ENCODE data around the gene ERICH6.

The ERICH6 gene

GRCh38 chr3:150736903-150737832 lies 33.4 kb upstream of the ERICH6 start:
- DNase-seq: no peak

- DNase-seq: no peak
Measured at GRCh38 chr3:150736316-150736719, 32.6 kb upstream of the ERICH6 start.

GRCh38 chr3:150734795-150735119 lies 31.0 kb upstream of the ERICH6 start:
- DNase-seq: no peak

GRCh38 chr3:150733936-150734794 lies 30.4 kb upstream of the ERICH6 start:
- DNase-seq: no peak

GRCh38 chr3:150733373-150733935 lies 29.7 kb upstream of the ERICH6 start:
- no peak for DNase-seq

GRCh38 chr3:150729682-150730360 lies 26.1 kb upstream of the ERICH6 start:
- DNase-seq: no peak

- DNase-seq: no peak
Measured at GRCh38 chr3:150727653-150728502, 24.2 kb upstream of the ERICH6 start.

- no peak for DNase-seq
Measured at GRCh38 chr3:150725548-150725947, 21.8 kb upstream of the ERICH6 start.

GRCh38 chr3:150723946-150724345 lies 20.2 kb upstream of the ERICH6 start:
- no peak for DNase-seq

GRCh38 chr3:150722267-150722666 lies 18.5 kb upstream of the ERICH6 start:
- DNase-seq: no peak

GRCh38 chr3:150721285-150722130 lies 17.8 kb upstream of the ERICH6 start:
- no peak for DNase-seq

GRCh38 chr3:150720444-150720843 lies 16.7 kb upstream of the ERICH6 start:
- no peak for DNase-seq

GRCh38 chr3:150710097-150710496 lies 6.4 kb upstream of the ERICH6 start:
- no peak for DNase-seq

- DNase-seq: peak; percentile 28 to 30
Measured at GRCh38 chr3:150703299-150703755, 393 bp downstream of the ERICH6 start.

GRCh38 chr3:150699068-150699639 lies 4.6 kb downstream of the ERICH6 start:
- no peak for DNase-seq

- DNase-seq: no peak
Measured at GRCh38 chr3:150697646-150698045, 6.1 kb downstream of the ERICH6 start.

GRCh38 chr3:150691414-150692040 lies 12.2 kb downstream of the ERICH6 start:
- no peak for DNase-seq

- no peak for DNase-seq
Measured at GRCh38 chr3:150687613-150688012, 16.1 kb downstream of the ERICH6 start.

GRCh38 chr3:150682824-150683223 lies 20.9 kb downstream of the ERICH6 start:
- DNase-seq: no peak

- DNase-seq: no peak
Measured at GRCh38 chr3:150682279-150682678, 21.4 kb downstream of the ERICH6 start.
